ENCODE data around the gene ADAMTS1.

The ADAMTS1 gene

GRCh38 chr21:26842974-26843932, 2.0 kb downstream of the ADAMTS1 start:
- H3K18ac ChIP-seq (ENCODE audit: low read depth in 1 of 2, low read length in 2 of 2), result peak overlapping the region; percentile 16 to 99

DNA sequence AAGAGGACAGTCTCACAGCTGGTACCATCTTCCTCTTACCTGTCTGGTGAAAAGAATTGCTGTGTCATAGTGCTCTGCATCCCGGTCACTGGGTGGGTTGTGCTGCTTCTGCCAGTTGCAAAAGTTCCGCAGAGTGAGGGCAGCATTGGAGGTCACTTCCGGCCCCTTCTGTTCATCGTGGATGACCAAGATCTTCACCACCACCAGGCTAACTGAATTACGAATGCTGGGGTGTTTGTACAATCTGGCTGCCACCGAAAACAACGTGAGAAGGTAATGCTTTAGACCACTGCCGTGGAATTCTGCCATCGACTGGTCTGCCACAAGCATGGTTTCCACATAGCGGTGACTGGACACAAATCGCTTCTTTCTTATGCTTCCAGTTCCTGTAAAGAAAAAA, 2.9 kb downstream of the ADAMTS1 start:
- 78% methylated on average over 11 of the region's 11 CpGs for WGBS
- H3K4me2 ChIP-seq (ENCODE audit: low read length, poor library complexity, severe bottlenecking), result peak overlapping the region; percentile 40

More at GRCh38 chr21:26842974-26843932, 2.0 kb downstream of the ADAMTS1 start:
- H3K9ac ChIP-seq (ENCODE audit: low read length), result peak overlapping the region; percentile 92
- peak overlapping the region; percentile 58 for H2BK5ac ChIP-seq (ENCODE audit: low read depth, low read length, poor library complexity, severe bottlenecking)
- peaks cover 22 to 43% of the 10 kb centered on the region in 2 experiments for H3K36me3 ChIP-seq (ENCODE audit: control insufficient read depth in 1 of 2, insufficient read depth in 2 of 2, low read depth in 1 of 2, low read length in 2 of 2)
- no peak overlapping the region for H4K8ac ChIP-seq (ENCODE audit: low read length)
- peak overlapping the region; percentile 39 for H2AFZ ChIP-seq (ENCODE audit: low read depth, low read length)
- WGBS, result under 1% methylated on average over 35 of the region's 35 CpGs
- no peak overlapping the region for H2BK15ac ChIP-seq (ENCODE audit: low read depth, poor library complexity, severe bottlenecking)
- peak overlapping the region in 1 of 2 experiments; percentile 13 for H3K14ac ChIP-seq (ENCODE audit: low read length in 2 of 2)
- peaks cover 2% of the 10 kb centered on the region for H3K79me1 ChIP-seq (replicated peaks; ENCODE audit: low read length, poor library complexity, severe bottlenecking)
- peaks cover 6% of the 10 kb centered on the region for H3K4me1 ChIP-seq (ENCODE audit: control insufficient read depth, insufficient read depth, low read depth, low read length)
- H3K4me2 ChIP-seq (ENCODE audit: low read length, poor library complexity, severe bottlenecking), result peak overlapping the region; percentile 43
- H2BK120ac ChIP-seq (ENCODE audit: low read depth, low read length), result no peak overlapping the region
- no peak overlapping the region for H3K23ac ChIP-seq (ENCODE audit: low read length in 2 of 2)
- peak overlapping the region; percentile 88 to 98 for H3K4me3 ChIP-seq (ENCODE audit: insufficient read depth in 1 of 2, low read depth in 1 of 2, low read length in 2 of 2)
- peak overlapping the region in 1 of 2 experiments; percentile 10 for H2BK12ac ChIP-seq (ENCODE audit: low read length in 2 of 2)
- peak overlapping the region in 1 of 2 experiments; percentile 59 for H3K4ac ChIP-seq (ENCODE audit: low read depth in 1 of 2, low read length in 2 of 2)
- no peak overlapping the region for H2AK5ac ChIP-seq (ENCODE audit: low read length, severe bottlenecking)
- peak; percentile 96 for DNase-seq
- H3K9me3 ChIP-seq (ENCODE audit: control insufficient read depth, low read length), result no peaks in the 10 kb centered on the region
- no peak overlapping the region for H4K91ac ChIP-seq (ENCODE audit: low read length)
- peak overlapping the region; percentile 79 for H3K27ac ChIP-seq (ENCODE audit: low read length, poor library complexity, severe bottlenecking)
- no peaks in the 10 kb centered on the region for H3K27me3 ChIP-seq (ENCODE audit: control insufficient read depth in 1 of 2, insufficient read depth in 1 of 2, low read length in 2 of 2)

DNA sequence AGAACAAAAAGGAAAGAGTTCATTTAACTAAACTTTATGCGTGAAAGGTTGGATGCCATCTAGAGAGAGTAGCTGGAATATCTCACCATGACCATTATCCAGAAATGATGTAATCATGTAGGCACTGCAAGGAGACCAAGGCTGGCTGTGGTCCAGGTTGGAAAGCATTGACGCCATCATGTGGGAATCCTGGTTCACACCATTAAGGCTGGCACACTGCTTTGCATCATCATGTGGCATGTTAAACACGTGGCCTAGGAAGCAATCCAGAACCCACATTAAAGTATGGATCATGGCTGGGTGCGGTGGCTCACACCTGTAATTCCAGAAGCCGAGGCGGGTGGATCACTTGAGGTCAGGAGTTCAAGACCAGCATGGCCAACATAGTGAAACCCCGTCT, 4.3 kb downstream of the ADAMTS1 start:
- Histone ChIP-seq H2BK5ac (ENCODE audit: low read depth, low read length, poor library complexity, severe bottlenecking) (no peak overlapping the region), H4K8ac (ENCODE audit: low read length) (no peak overlapping the region), H2AK5ac (ENCODE audit: low read length, severe bottlenecking) (no peak overlapping the region), H3K27me3 (ENCODE audit: control insufficient read depth in 1 of 2, insufficient read depth in 1 of 2, low read length in 2 of 2) (no peaks in the 10 kb centered on the region), H3K4me1 (ENCODE audit: control insufficient read depth, insufficient read depth, low read depth, low read length) (peaks cover 11% of the 10 kb centered on the region), H3K27ac (ENCODE audit: low read length, poor library complexity, severe bottlenecking) (no peak overlapping the region), H2BK120ac (ENCODE audit: low read depth, low read length) (no peak overlapping the region), H2BK12ac (ENCODE audit: low read length in 2 of 2) (no peak overlapping the region), H4K91ac (ENCODE audit: low read length) (no peak overlapping the region), H3K4me3 (ENCODE audit: insufficient read depth in 1 of 2, low read depth in 1 of 2, low read length in 2 of 2) (peak overlapping the region in 1 of 2 experiments; percentile 8), H3K79me1 (replicated peaks; ENCODE audit: low read length, poor library complexity, severe bottlenecking) (peaks cover 4% of the 10 kb centered on the region), H2BK15ac (ENCODE audit: low read depth, poor library complexity, severe bottlenecking) (no peak overlapping the region), H3K36me3 (ENCODE audit: control insufficient read depth in 1 of 2, insufficient read depth in 2 of 2, low read depth in 1 of 2, low read length in 2 of 2) (peaks cover 32 to 65% of the 10 kb centered on the region in 2 experiments), H3K9me3 (ENCODE audit: control insufficient read depth, low read length) (no peaks in the 10 kb centered on the region), H3K14ac (ENCODE audit: low read length in 2 of 2) (peak overlapping the region in 1 of 2 experiments; percentile 26), H3K23ac (ENCODE audit: low read length in 2 of 2) (no peak overlapping the region), H3K9ac (ENCODE audit: low read length) (peak overlapping the region; percentile 92), H3K18ac (ENCODE audit: low read depth in 1 of 2, low read length in 2 of 2) (no peak overlapping the region), H3K4ac (ENCODE audit: low read depth in 1 of 2, low read length in 2 of 2) (no peak overlapping the region), H3K4me2 (ENCODE audit: low read length, poor library complexity, severe bottlenecking) (no peak overlapping the region), H2AFZ (ENCODE audit: low read depth, low read length) (no peak overlapping the region)
- WGBS, result 83% methylated on average over 7 of the region's 7 CpGs
- peak; percentile 68 for DNase-seq

More for the DNA sequence above, 2.9 kb downstream of the ADAMTS1 start:
- Histone ChIP-seq H3K14ac (ENCODE audit: low read length in 2 of 2) (no peak overlapping the region), H3K9ac (ENCODE audit: low read length) (peak overlapping the region; percentile 92), H4K8ac (ENCODE audit: low read length) (no peak overlapping the region), H3K27me3 (ENCODE audit: control insufficient read depth in 1 of 2, insufficient read depth in 1 of 2, low read length in 2 of 2) (no peaks in the 10 kb centered on the region), H2BK15ac (ENCODE audit: low read depth, poor library complexity, severe bottlenecking) (no peak overlapping the region), H3K4ac (ENCODE audit: low read depth in 1 of 2, low read length in 2 of 2) (no peak overlapping the region), H2AK5ac (ENCODE audit: low read length, severe bottlenecking) (no peak overlapping the region), H3K18ac (ENCODE audit: low read depth in 1 of 2, low read length in 2 of 2) (no peak overlapping the region), H3K23ac (ENCODE audit: low read length in 2 of 2) (no peak overlapping the region), H3K9me3 (ENCODE audit: control insufficient read depth, low read length) (no peaks in the 10 kb centered on the region), H3K4me1 (ENCODE audit: control insufficient read depth, insufficient read depth, low read depth, low read length) (peaks cover 10% of the 10 kb centered on the region), H3K36me3 (ENCODE audit: control insufficient read depth in 1 of 2, insufficient read depth in 2 of 2, low read depth in 1 of 2, low read length in 2 of 2) (peaks cover 31 to 53% of the 10 kb centered on the region in 2 experiments), H3K27ac (ENCODE audit: low read length, poor library complexity, severe bottlenecking) (peak overlapping the region; percentile 63), H3K4me3 (ENCODE audit: insufficient read depth in 1 of 2, low read depth in 1 of 2, low read length in 2 of 2) (peak overlapping the region; percentile 39 to 88), H2BK12ac (ENCODE audit: low read length in 2 of 2) (no peak overlapping the region), H4K91ac (ENCODE audit: low read length) (no peak overlapping the region), H3K79me1 (replicated peaks; ENCODE audit: low read length, poor library complexity, severe bottlenecking) (peaks cover 4% of the 10 kb centered on the region), H2AFZ (ENCODE audit: low read depth, low read length) (no peak overlapping the region), H2BK5ac (ENCODE audit: low read depth, low read length, poor library complexity, severe bottlenecking) (no peak overlapping the region), H2BK120ac (ENCODE audit: low read depth, low read length) (no peak overlapping the region)
- DNase-seq, result peak; percentile 48

- DNase-seq, result no peak
- H3K4me1 ChIP-seq (ENCODE audit: control insufficient read depth, insufficient read depth, low read depth, low read length), result peaks cover 11% of the 10 kb centered on the region
- peaks cover 4% of the 10 kb centered on the region for H3K79me1 ChIP-seq (replicated peaks; ENCODE audit: low read length, poor library complexity, severe bottlenecking)
- H2BK120ac ChIP-seq (ENCODE audit: low read depth, low read length), result no peak overlapping the region
- no peak overlapping the region for H2AK5ac ChIP-seq (ENCODE audit: low read length, severe bottlenecking)
- H3K23ac ChIP-seq (ENCODE audit: low read length in 2 of 2), result no peak overlapping the region
- no peak overlapping the region for H2AFZ ChIP-seq (ENCODE audit: low read depth, low read length)
- H3K14ac ChIP-seq (ENCODE audit: low read length in 2 of 2), result peak overlapping the region in 1 of 2 experiments; percentile 9
- H3K4me3 ChIP-seq (ENCODE audit: insufficient read depth in 1 of 2, low read depth in 1 of 2, low read length in 2 of 2), result peak overlapping the region in 1 of 2 experiments; percentile 3
- 94% methylated on average over 6 of the region's 10 CpGs for WGBS
- peak overlapping the region; percentile 30 for H4K8ac ChIP-seq (ENCODE audit: low read length)
- H2BK5ac ChIP-seq (ENCODE audit: low read depth, low read length, poor library complexity, severe bottlenecking), result no peak overlapping the region
- no peaks in the 10 kb centered on the region for H3K9me3 ChIP-seq (ENCODE audit: control insufficient read depth, low read length)
- H3K18ac ChIP-seq (ENCODE audit: low read depth in 1 of 2, low read length in 2 of 2), result no peak overlapping the region
- no peak overlapping the region for H2BK15ac ChIP-seq (ENCODE audit: low read depth, poor library complexity, severe bottlenecking)
- peak overlapping the region; percentile 92 for H3K9ac ChIP-seq (ENCODE audit: low read length)
- H4K91ac ChIP-seq (ENCODE audit: low read length), result no peak overlapping the region
- no peak overlapping the region for H3K4ac ChIP-seq (ENCODE audit: low read depth in 1 of 2, low read length in 2 of 2)
- H3K4me2 ChIP-seq (ENCODE audit: low read length, poor library complexity, severe bottlenecking), result peak overlapping the region; percentile 3
- no peak overlapping the region for H3K27ac ChIP-seq (ENCODE audit: low read length, poor library complexity, severe bottlenecking)
- no peaks in the 10 kb centered on the region for H3K27me3 ChIP-seq (ENCODE audit: control insufficient read depth in 1 of 2, insufficient read depth in 1 of 2, low read length in 2 of 2)
- H2BK12ac ChIP-seq (ENCODE audit: low read length in 2 of 2), result no peak overlapping the region
- peaks cover 32 to 65% of the 10 kb centered on the region in 2 experiments for H3K36me3 ChIP-seq (ENCODE audit: control insufficient read depth in 1 of 2, insufficient read depth in 2 of 2, low read depth in 1 of 2, low read length in 2 of 2)
These were observed 5.0 kb downstream of the ADAMTS1 start for GRCh38 chr21:26840201-26840600.

All from mesenchymal stem cell (in vitro differentiated cells and primary cell).